OCI-LY3 (cell line): ENCODE measurements around the gene MMP8.

ENCODE experiments used
- EZH2phosphoT487 ChIP-seq: fragments of 200-600 bp; shearing (Covaris generic); IDR thresholded peaks from 2 replicates; pipeline ENCODE4 v1.6.1; 2018; ENCODE audit warnings: antibody characterized with exemption, mixed run types, low read depth
- TF ChIP-seq, protein P1 (sequence below): fragments of 200-600, 300-600 bp; sonication (generic); IDR thresholded peaks from 2 replicates; pipeline ENCODE4 v1.5.1; 2014; ENCODE audit warnings: antibody characterized with exemption, low read length, low read depth

DNA sequence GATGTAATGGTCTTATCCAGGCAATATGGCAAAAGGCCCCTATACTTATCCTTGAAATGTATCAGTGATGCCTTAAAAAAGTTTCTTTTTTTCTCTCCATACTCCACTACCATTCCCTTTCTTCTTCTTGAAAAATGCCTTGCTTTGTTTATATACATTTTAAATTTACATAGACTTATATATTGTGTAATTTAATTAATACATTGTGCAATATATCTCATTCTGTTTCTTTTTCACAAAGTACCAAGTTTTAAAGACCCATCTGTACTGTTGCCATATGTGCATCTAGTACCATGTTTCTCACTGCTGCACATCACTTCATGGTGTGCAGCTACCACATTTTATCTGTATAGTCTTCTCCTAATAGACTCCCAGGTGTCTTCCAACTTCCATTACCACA lies 7.5 kb downstream of the MMP8 start:
- TF ChIP-seq, protein P1, sequence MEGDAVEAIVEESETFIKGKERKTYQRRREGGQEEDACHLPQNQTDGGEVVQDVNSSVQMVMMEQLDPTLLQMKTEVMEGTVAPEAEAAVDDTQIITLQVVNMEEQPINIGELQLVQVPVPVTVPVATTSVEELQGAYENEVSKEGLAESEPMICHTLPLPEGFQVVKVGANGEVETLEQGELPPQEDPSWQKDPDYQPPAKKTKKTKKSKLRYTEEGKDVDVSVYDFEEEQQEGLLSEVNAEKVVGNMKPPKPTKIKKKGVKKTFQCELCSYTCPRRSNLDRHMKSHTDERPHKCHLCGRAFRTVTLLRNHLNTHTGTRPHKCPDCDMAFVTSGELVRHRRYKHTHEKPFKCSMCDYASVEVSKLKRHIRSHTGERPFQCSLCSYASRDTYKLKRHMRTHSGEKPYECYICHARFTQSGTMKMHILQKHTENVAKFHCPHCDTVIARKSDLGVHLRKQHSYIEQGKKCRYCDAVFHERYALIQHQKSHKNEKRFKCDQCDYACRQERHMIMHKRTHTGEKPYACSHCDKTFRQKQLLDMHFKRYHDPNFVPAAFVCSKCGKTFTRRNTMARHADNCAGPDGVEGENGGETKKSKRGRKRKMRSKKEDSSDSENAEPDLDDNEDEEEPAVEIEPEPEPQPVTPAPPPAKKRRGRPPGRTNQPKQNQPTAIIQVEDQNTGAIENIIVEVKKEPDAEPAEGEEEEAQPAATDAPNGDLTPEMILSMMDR, result no peak
- TF ChIP-seq EZH2phosphoT487, result no peak
